IMR-90 (cell line): ENCODE results near the gene NUDT15. TPM values are rescaled to one million over a fixed set of nuclear protein-coding genes. Genes with fewer than 3 reads are reported as not detected.
A peak's percentile ranks its signal among the peaks of the same experiment; 100 is the strongest.

Experiments used
- ATAC-seq: fragments of 200-7000 bp; cut with Tn5 transposase; 2 replicates; pipeline ENCODE4 v1.9.1; 2020; ENCODE audit warnings: low read depth, mild to moderate bottlenecking, moderate library complexity
- BruUV-seq: library from RNA; stranded (reverse); fragments of 400-500 nt; replicated peaks from 2 replicates; lab custom pipeline; 2021; lab: Mats Ljungman, UMichigan
- CTCF ChIA-PET: fragments of 300-600 bp; formaldehyde crosslinking; extraction: SDS; loops from one replicate; lab custom pipeline; 2021; ENCODE audit warnings: antibody characterized with exemption; lab: Yijun Ruan, JAX
- POLR2A ChIA-PET: fragments of 300-600 bp; sonication (Branson Sonifier 250); formaldehyde crosslinking; loops from one replicate; lab custom pipeline; 2022; ENCODE audit warnings: antibody characterized with exemption; ENCODE audit not compliant: unreplicated experiment; lab: Charles Lee
- DNase-seq: peaks from one replicate; pipeline ENCODE4 v3.0.0; 2013
- H2AFZ ChIP-seq: replicated peaks from 2 replicates; pipeline ENCODE3; 2013; ENCODE audit warnings: low read length, mild to moderate bottlenecking; ENCODE audit not compliant: poor library complexity
- H2AK5ac ChIP-seq: 2 replicates; pipeline ENCODE4 v1.6.1; 2013; ENCODE audit warnings: low read depth, low read length, inconsistent platforms
- H2AK9ac ChIP-seq: replicated peaks from 2 replicates; pipeline ENCODE3; 2013; ENCODE audit warnings: mild to moderate bottlenecking, low read depth, low read length, moderate library complexity; ENCODE audit not compliant: poor library complexity
- H2BK120ac ChIP-seq: 2 replicates; pipeline ENCODE4 v1.6.1; 2013; ENCODE audit warnings: low read depth, low read length, inconsistent platforms
- H2BK15ac ChIP-seq: 3 replicates; pipeline ENCODE4 v1.6.1; 2013; ENCODE audit warnings: low read depth, low read length, inconsistent platforms
- H2BK20ac ChIP-seq: 2 replicates; pipeline ENCODE4 v1.6.1; 2013; ENCODE audit warnings: low read depth, mild to moderate bottlenecking, inconsistent platforms, low read length, moderate library complexity
- H2BK5ac ChIP-seq: 2 replicates; pipeline ENCODE4 v1.6.1; 2013; ENCODE audit warnings: mild to moderate bottlenecking, low read depth, low read length, inconsistent platforms; ENCODE audit not compliant: poor library complexity, severe bottlenecking
- H3K14ac ChIP-seq: replicated peaks from 2 replicates; pipeline ENCODE4 v1.6.1; 2013; ENCODE audit warnings: low read depth, low read length, inconsistent platforms
- H3K18ac ChIP-seq: 2 replicates; pipeline ENCODE4 v1.6.1; 2013; ENCODE audit warnings: low read depth, low read length, control low read depth
- H3K23ac ChIP-seq: 2 replicates; pipeline ENCODE4 v1.6.1; 2013; ENCODE audit warnings: low read depth, low read length, inconsistent platforms
- H3K27ac ChIP-seq: 2 replicates; pipeline ENCODE4 v1.5.1; 2013; ENCODE audit warnings: mild to moderate bottlenecking, control low read depth, low read length; ENCODE audit not compliant: insufficient read depth
- H3K27me3 ChIP-seq: 2 replicates; pipeline ENCODE4 v1.6.1; 2013; ENCODE audit warnings: low read length; ENCODE audit not compliant: control insufficient read depth, insufficient read depth
- H3K36me3 ChIP-seq: 2 replicates; pipeline ENCODE4 v1.6.1; 2013; ENCODE audit warnings: low read length, mixed read lengths; ENCODE audit not compliant: control insufficient read depth, insufficient read depth
- H3K4ac ChIP-seq: 2 replicates; pipeline ENCODE4 v1.6.1; 2013; ENCODE audit warnings: low read depth, low read length, inconsistent platforms
- H3K4me1 ChIP-seq: 2 replicates; pipeline ENCODE4 v1.6.1; 2013; ENCODE audit warnings: low read length, mixed read lengths; ENCODE audit not compliant: control insufficient read depth, insufficient read depth
- H3K4me2 ChIP-seq: 2 replicates; pipeline ENCODE4 v1.6.1; 2013; ENCODE audit warnings: low read depth, mild to moderate bottlenecking, control low read depth, low read length, moderate library complexity
- H3K4me3 ChIP-seq: 2 replicates; pipeline ENCODE4 v1.5.1; 2013; ENCODE audit warnings: low read depth, mild to moderate bottlenecking, control low read depth, low read length, moderate library complexity; ENCODE audit not compliant: insufficient read depth
- H3K56ac ChIP-seq: 2 replicates; pipeline ENCODE4 v1.6.1; 2013; ENCODE audit warnings: low read length, inconsistent platforms; ENCODE audit not compliant: insufficient read depth; ENCODE audit errors: extremely low read depth
- H3K79me1 ChIP-seq, 2 experiments: 2 replicates each; pipeline ENCODE4 v1.6.1; 2013; ENCODE audit warnings: low read length in 2 of 2, inconsistent platforms in 1 of 2, low read depth in 1 of 2
- H3K9ac ChIP-seq: 2 replicates; pipeline ENCODE4 v1.6.1; 2013; ENCODE audit warnings: low read depth, low read length, control low read depth
- H3K9me1 ChIP-seq: 2 replicates; pipeline ENCODE4 v1.6.1; 2013; ENCODE audit warnings: low read length, inconsistent platforms; ENCODE audit not compliant: insufficient read depth
- H3K9me3 ChIP-seq: 2 replicates; pipeline ENCODE4 v1.6.1; 2013; ENCODE audit warnings: low read length; ENCODE audit not compliant: control insufficient read depth, insufficient read depth
- H4K20me1 ChIP-seq: 2 replicates; pipeline ENCODE4 v1.6.1; 2013; ENCODE audit warnings: low read length, inconsistent platforms; ENCODE audit not compliant: insufficient read depth
- H4K5ac ChIP-seq: 2 replicates; pipeline ENCODE4 v1.6.1; 2013; ENCODE audit warnings: mild to moderate bottlenecking, low read depth, low read length, control low read depth
- H4K8ac ChIP-seq, 2 experiments: 2 replicates each; pipeline ENCODE4 v1.6.1; 2013; ENCODE audit warnings: low read depth in 2 of 2, low read length in 2 of 2, control low read depth in 1 of 2, inconsistent platforms in 1 of 2
- H4K91ac ChIP-seq: 2 replicates; pipeline ENCODE4 v1.6.1; 2013; ENCODE audit warnings: low read depth, low read length, inconsistent platforms; ENCODE audit not compliant: insufficient read depth
- BHLHE40 ChIP-seq: fragments of 150-350 bp; IDR thresholded peaks from 2 replicates; pipeline ENCODE4 v1.6.1; 2016; ENCODE audit warnings: mild to moderate bottlenecking, low read depth, low read length
- CHD1 ChIP-seq: IDR thresholded peaks from 2 replicates; pipeline ENCODE4 v1.6.1; 2012; ENCODE audit warnings: low read depth, low read length, improper control_type of control experiment
- FOS ChIP-seq: fragments of 150-350 bp; IDR thresholded peaks from 2 replicates; pipeline ENCODE4 v1.6.1; 2016; ENCODE audit warnings: low read depth, low read length
- MAZ ChIP-seq: IDR thresholded peaks from 2 replicates; pipeline ENCODE4 v1.6.1; 2012; ENCODE audit warnings: low read depth, mild to moderate bottlenecking, low read length, improper control_type of control experiment, moderate library complexity, borderline replicate concordance
- MXI1 ChIP-seq: IDR thresholded peaks from 2 replicates; pipeline ENCODE4 v1.6.1; 2012; ENCODE audit warnings: low read depth, mild to moderate bottlenecking, low read length, moderate library complexity, borderline replicate concordance
- NFE2L2 ChIP-seq: fragments of 150-350 bp; IDR thresholded peaks from 2 replicates; pipeline ENCODE4 v1.6.1; 2016; ENCODE audit warnings: low read depth, mild to moderate bottlenecking, low read length
- POLR2A ChIP-seq: IDR thresholded peaks from 2 replicates; pipeline ENCODE4 v1.6.1; 2012; ENCODE audit warnings: mild to moderate bottlenecking, low read depth, low read length
- RCOR1 ChIP-seq: IDR thresholded peaks from 2 replicates; pipeline ENCODE4 v1.6.1; 2012; ENCODE audit warnings: mild to moderate bottlenecking, low read length, improper control_type of control experiment; ENCODE audit not compliant: insufficient replicate concordance
- RFX5 ChIP-seq: IDR thresholded peaks from 2 replicates; pipeline ENCODE4 v1.8.0; 2012; ENCODE audit warnings: low read depth, mild to moderate bottlenecking, low read length, moderate library complexity
- SMC3 ChIP-seq: fragments of 150-350 bp; IDR thresholded peaks from 2 replicates; pipeline ENCODE4 v1.6.1; 2016; ENCODE audit warnings: low read depth, mild to moderate bottlenecking, antibody characterized with exemption, low read length, moderate library complexity
- WGBS, 2 experiments: methylation state at CpG; one replicate each; pipeline versions ENCODE4 v1.1.5 to v1.1.7; 2013; ENCODE audit warnings: missing lambda C conversion rate in 2 of 2; ENCODE audit not compliant: insufficient read length in 1 of 2; ENCODE audit errors: extremely low coverage in 2 of 2; 5-methylcytosine and 5-hydroxymethylcytosine counted together
- dilution Hi-C: fragments of 300-500 bp; cut with HindIII; formaldehyde crosslinking; loops from one replicate; pipeline ENCODE4 v1.14.3; 2018; ENCODE audit warnings: low sequenced_read_pairs; ENCODE audit not compliant: unreplicated experiment
- in situ Hi-C: fragments of 300-500 bp; cut with MboI; formaldehyde crosslinking; loops from 3 replicates; pipeline ENCODE4 v1.14.3; 2019; ENCODE audit warnings: low sequenced_read_pairs, inconsistent platforms, mixed read lengths
- intact Hi-C: fragments of 100-400 bp; cut with micrococcal nuclease; formaldehyde crosslinking; loops from 2 replicates; pipeline ENCODE4 v1.10.0; 2022
- polyA plus RNA-seq, 3 experiments: library from polyadenylated mRNA; depleted of rRNA; stranded (reverse); fragments of >200 nt; gene quantifications; 2 replicates each; pipeline ENCODE4 v1.2.3, GENCODE V29; 2012; ENCODE audit warnings: low replicate concordance in 1 of 3
- total RNA-seq: library from RNA; depleted of rRNA; stranded (reverse); fragments of >200 nt; gene quantifications from 2 replicates; pipeline ENCODE4 v1.2.3, GENCODE V29; 2012
- TF ChIP-seq, protein P1 (sequence below): fragments of 150-350 bp; IDR thresholded peaks from 2 replicates; pipeline ENCODE4 v1.6.1; 2016; ENCODE audit warnings: low read depth, mild to moderate bottlenecking, low read length, moderate library complexity, borderline replicate concordance
- TF ChIP-seq, protein P2 (sequence below): conservative IDR thresholded peaks from 2 replicates; pipeline ENCODE4 v1.5.1; 2012; ENCODE audit warnings: mild to moderate bottlenecking, low read depth, low read length, improper control_type of control experiment
- TF ChIP-seq, protein P3 (sequence below): fragments of 150-350 bp; IDR thresholded peaks from 2 replicates; pipeline ENCODE4 v1.6.1; 2017; ENCODE audit warnings: mild to moderate bottlenecking, antibody characterized with exemption, low read length, low read depth

NUDT15 gene
- total and polyA plus RNA-seq, 2 of the 4 experiments (the other 2 are of a cell fraction), result 13.1 to 14.2 TPM

DNA sequence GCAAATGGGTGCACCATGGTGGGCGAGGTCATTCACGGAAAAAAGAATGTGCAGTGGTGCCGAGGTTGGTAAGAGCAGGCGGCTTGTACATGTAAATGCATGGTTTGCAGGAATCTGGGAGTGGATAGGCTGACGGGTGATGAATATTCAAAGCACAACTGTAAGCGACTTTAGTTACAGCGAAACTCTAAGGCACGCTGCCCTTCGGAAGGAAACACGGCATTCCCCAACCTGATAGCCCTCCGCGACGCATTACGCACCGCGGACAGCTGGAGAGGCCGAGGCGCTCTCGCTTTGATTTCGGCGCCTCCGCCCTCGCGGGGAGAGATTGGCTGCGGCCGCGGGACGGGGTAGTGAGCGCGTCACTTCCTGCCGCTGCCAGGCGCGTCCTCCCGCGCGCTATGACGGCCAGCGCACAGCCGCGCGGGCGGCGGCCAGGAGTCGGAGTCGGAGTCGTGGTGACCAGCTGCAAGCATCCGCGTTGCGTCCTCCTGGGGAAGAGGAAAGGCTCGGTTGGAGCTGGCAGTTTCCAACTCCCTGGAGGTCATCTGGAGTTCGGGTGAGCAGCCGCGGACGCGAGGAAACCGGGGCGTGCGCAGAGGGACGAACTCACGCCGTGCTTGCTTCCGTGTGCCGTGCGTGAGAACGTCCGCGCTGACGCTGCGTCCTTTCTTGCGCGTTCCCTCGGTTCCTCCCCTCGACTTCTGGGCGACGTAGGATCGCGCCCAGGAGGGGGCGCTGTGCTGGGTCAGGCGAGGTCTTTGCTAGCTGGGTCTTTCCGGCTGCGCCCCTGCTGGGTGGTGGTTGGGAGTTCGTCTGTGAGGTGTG, at the start of gene NUDT15 (continued):
- TF ChIP-seq MXI1, result peak; percentile 99
- TF ChIP-seq CHD1, result no peak
- TF ChIP-seq, protein P1, sequence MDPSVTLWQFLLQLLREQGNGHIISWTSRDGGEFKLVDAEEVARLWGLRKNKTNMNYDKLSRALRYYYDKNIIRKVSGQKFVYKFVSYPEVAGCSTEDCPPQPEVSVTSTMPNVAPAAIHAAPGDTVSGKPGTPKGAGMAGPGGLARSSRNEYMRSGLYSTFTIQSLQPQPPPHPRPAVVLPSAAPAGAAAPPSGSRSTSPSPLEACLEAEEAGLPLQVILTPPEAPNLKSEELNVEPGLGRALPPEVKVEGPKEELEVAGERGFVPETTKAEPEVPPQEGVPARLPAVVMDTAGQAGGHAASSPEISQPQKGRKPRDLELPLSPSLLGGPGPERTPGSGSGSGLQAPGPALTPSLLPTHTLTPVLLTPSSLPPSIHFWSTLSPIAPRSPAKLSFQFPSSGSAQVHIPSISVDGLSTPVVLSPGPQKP, result no peak
- TF ChIP-seq RFX5, result no peak
- TF ChIP-seq POLR2A, result peak; percentile 98

DNA sequence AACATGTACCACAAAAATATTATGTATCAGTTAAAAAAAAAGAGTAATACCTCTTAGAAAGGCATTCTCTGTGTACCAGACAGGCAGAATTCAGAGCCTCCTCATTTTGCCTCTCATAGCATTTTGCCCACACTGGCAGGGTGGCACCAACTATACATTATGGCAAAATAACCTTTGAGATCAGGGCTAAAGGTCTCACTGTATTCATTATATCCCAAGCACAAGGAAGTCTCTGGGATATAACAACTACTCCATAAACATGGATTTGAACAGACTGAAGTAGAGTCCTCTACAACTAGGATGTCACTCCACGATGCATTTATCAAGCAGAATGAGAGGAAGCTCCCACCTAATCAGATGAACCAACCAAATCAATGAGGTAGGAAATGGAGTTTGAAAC, 47.1 kb upstream of the NUDT15 start:
- CTCF ChIA-PET, result no interaction called here
- Histone ChIP-seq H3K9ac (no peak overlapping the region), H3K4me2 (no peak overlapping the region), H2BK15ac (no peak overlapping the region), H2AFZ (no peak overlapping the region), H4K8ac (no peak overlapping the region), H3K4me1 (no peaks in the 10 kb centered on the region), H2AK9ac (no peak overlapping the region), H4K91ac (no peak overlapping the region), H3K27ac (no peak overlapping the region), H3K9me1 (0 out of 2 replicates have a peak, but pooled peaks cover 4% of the 10 kb centered on the region), H3K14ac (no peak overlapping the region), H3K4me3 (no peak overlapping the region), H3K27me3 (no peaks in the 10 kb centered on the region), H3K23ac (no peak overlapping the region), H2AK5ac (no peak overlapping the region), H3K4ac (no peak overlapping the region), H2BK120ac (no peak overlapping the region), H2BK20ac (no peak overlapping the region), H3K36me3 (peaks cover 10% of the 10 kb centered on the region), H2BK5ac (no peak overlapping the region), H3K79me1 (peaks cover 11 to 15% of the 10 kb centered on the region in 2 experiments), H4K5ac (no peak overlapping the region), H3K9me3 (no peaks in the 10 kb centered on the region), H3K56ac (no peak overlapping the region), H3K18ac (no peak overlapping the region), H4K20me1 (no peaks in the 10 kb centered on the region)
- intact Hi-C loops (no loop called here), in situ Hi-C loops (no loop called here), dilution Hi-C loops (no loop called here)
- POLR2A ChIA-PET, result no interaction called here
- ATAC-seq, result no peak
- BruUV-seq, result no TSS peak
- DNase-seq, result no peak
- WGBS, 2 experiments, result no CpG with 5 or more reads among the region's 1 CpG
- no peak for TF ChIP-seq MAZ
- TF ChIP-seq, protein P2, sequence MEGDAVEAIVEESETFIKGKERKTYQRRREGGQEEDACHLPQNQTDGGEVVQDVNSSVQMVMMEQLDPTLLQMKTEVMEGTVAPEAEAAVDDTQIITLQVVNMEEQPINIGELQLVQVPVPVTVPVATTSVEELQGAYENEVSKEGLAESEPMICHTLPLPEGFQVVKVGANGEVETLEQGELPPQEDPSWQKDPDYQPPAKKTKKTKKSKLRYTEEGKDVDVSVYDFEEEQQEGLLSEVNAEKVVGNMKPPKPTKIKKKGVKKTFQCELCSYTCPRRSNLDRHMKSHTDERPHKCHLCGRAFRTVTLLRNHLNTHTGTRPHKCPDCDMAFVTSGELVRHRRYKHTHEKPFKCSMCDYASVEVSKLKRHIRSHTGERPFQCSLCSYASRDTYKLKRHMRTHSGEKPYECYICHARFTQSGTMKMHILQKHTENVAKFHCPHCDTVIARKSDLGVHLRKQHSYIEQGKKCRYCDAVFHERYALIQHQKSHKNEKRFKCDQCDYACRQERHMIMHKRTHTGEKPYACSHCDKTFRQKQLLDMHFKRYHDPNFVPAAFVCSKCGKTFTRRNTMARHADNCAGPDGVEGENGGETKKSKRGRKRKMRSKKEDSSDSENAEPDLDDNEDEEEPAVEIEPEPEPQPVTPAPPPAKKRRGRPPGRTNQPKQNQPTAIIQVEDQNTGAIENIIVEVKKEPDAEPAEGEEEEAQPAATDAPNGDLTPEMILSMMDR, result no peak
- TF ChIP-seq, protein P3, sequence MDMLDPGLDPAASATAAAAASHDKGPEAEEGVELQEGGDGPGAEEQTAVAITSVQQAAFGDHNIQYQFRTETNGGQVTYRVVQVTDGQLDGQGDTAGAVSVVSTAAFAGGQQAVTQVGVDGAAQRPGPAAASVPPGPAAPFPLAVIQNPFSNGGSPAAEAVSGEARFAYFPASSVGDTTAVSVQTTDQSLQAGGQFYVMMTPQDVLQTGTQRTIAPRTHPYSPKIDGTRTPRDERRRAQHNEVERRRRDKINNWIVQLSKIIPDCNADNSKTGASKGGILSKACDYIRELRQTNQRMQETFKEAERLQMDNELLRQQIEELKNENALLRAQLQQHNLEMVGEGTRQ, result no peak
- no peak for TF ChIP-seq NFE2L2
- no peak for TF ChIP-seq BHLHE40
- no peak for TF ChIP-seq RCOR1
- TF ChIP-seq FOS, result no peak
- no peak for TF ChIP-seq SMC3
